Liver (tissue), 9 donors: Measurements from ENCODE around the gene MAPK11. TPM values are rescaled to one million over a fixed set of nuclear protein-coding genes. Genes with fewer than 3 reads are reported as not detected.

ENCODE experiments used
- DNase-seq: peaks from one replicate; pipeline ENCODE4 v3.0.0-alpha.2; 2017; ENCODE audit warnings: low spot score
- H3K27ac ChIP-seq, 2 donors: one replicate each; pipeline ENCODE4 v1.7.0; 2013; ENCODE audit warnings: inconsistent platforms in 2 of 2, low read length in 2 of 2, control low read depth in 1 of 2, low read depth in 1 of 2, mild to moderate bottlenecking in 1 of 2
- H3K27me3 ChIP-seq, 4 donors: one replicate each; pipeline versions ENCODE4 v1.6.1 to v1.7.0; 2013; ENCODE audit warnings: low read length in 3 of 4, inconsistent platforms in 1 of 4, mild to moderate bottlenecking in 1 of 4, moderate library complexity in 1 of 4; ENCODE audit not compliant: control insufficient read depth in 4 of 4, insufficient read depth in 4 of 4
- H3K36me3 ChIP-seq, 4 donors: one replicate each; pipeline versions ENCODE4 v1.6.1 to v1.7.0; 2013; ENCODE audit warnings: low read length in 3 of 4, mild to moderate bottlenecking in 3 of 4, low read depth in 1 of 4, moderate library complexity in 1 of 4; ENCODE audit not compliant: control insufficient read depth in 4 of 4, insufficient read depth in 3 of 4
- H3K4me1 ChIP-seq, 4 donors: one replicate each; pipeline versions ENCODE4 v1.6.1 to v1.7.0; 2013; ENCODE audit warnings: low read length in 3 of 4, mild to moderate bottlenecking in 3 of 4, moderate library complexity in 1 of 4; ENCODE audit not compliant: control insufficient read depth in 4 of 4, insufficient read depth in 4 of 4
- H3K4me3 ChIP-seq, 3 donors: one replicate each; pipeline versions ENCODE4 v1.6.1 to v1.7.0; 2013; ENCODE audit warnings: low read length in 3 of 3, control low read depth in 1 of 3, low read depth in 1 of 3, mild to moderate bottlenecking in 1 of 3
- H3K9ac ChIP-seq, 2 donors: one replicate each; pipeline ENCODE4 v1.7.0; 2013; ENCODE audit warnings: low read length in 2 of 2, mild to moderate bottlenecking in 2 of 2, moderate library complexity in 2 of 2, control low read depth in 1 of 2, low read depth in 1 of 2
- H3K9me3 ChIP-seq, 4 donors: one replicate each; pipeline versions ENCODE4 v1.6.1 to v1.7.0; 2013; ENCODE audit warnings: low read length in 3 of 4; ENCODE audit not compliant: control insufficient read depth in 4 of 4
- CTCF ChIP-seq: fragments of 150-350 bp; IDR thresholded peaks from 2 replicates; pipeline ENCODE4 v1.5.1; 2017; ENCODE audit warnings: improper control_type of control experiment, low read depth, low read length; ENCODE audit not compliant: missing input control
- EGR1 ChIP-seq, 2 donors: IDR thresholded peaks; 2 replicates each; pipeline ENCODE4 v1.6.1; 2016 to 2018; ENCODE audit warnings: antibody characterized with exemption in 2 of 2, low read depth in 2 of 2
- FOXA1 ChIP-seq: IDR thresholded peaks from 2 replicates; pipeline ENCODE4 v1.6.1; 2016; ENCODE audit warnings: antibody characterized with exemption
- FOXA2 ChIP-seq: IDR thresholded peaks from 2 replicates; pipeline ENCODE4 v1.6.1; 2016; ENCODE audit warnings: antibody characterized with exemption
- GABPA ChIP-seq, 2 donors: IDR thresholded peaks in 1 of 2; conservative IDR thresholded peaks in 1 of 2; 2 replicates each; pipeline ENCODE4 v1.6.1; 2016; ENCODE audit warnings: antibody characterized with exemption in 2 of 2, mild to moderate bottlenecking in 1 of 2, moderate library complexity in 1 of 2
- HNF4A ChIP-seq, 2 donors: conservative IDR thresholded peaks; 2 replicates each; pipeline ENCODE4 v1.6.1; 2016; ENCODE audit warnings: antibody characterized with exemption in 2 of 2, mild to moderate bottlenecking in 2 of 2
- HNF4G ChIP-seq: IDR thresholded peaks from 2 replicates; pipeline ENCODE4 v1.6.1; 2016; ENCODE audit warnings: antibody characterized with exemption
- JUND ChIP-seq, 2 donors: IDR thresholded peaks; 2 replicates each; pipeline ENCODE4 v1.6.1; 2016; ENCODE audit warnings: antibody characterized with exemption in 2 of 2
- NR2F2 ChIP-seq: IDR thresholded peaks from 2 replicates; pipeline ENCODE4 v1.6.1; 2016; ENCODE audit warnings: antibody characterized with exemption
- RAD21 ChIP-seq, 2 donors: IDR thresholded peaks; 2 replicates each; pipeline ENCODE4 v1.6.1; 2016; ENCODE audit warnings: antibody characterized with exemption in 2 of 2, mild to moderate bottlenecking in 2 of 2
- RXRA ChIP-seq, 2 donors: IDR thresholded peaks; 2 replicates each; pipeline ENCODE4 v1.6.1; 2017 to 2018; ENCODE audit warnings: antibody characterized with exemption in 2 of 2, mild to moderate bottlenecking in 1 of 2
- SP1 ChIP-seq: IDR thresholded peaks from 2 replicates; pipeline ENCODE4 v1.6.1; 2018; ENCODE audit warnings: antibody characterized with exemption, mild to moderate bottlenecking
- TAF1 ChIP-seq: conservative IDR thresholded peaks from 2 replicates; pipeline ENCODE4 v1.6.1; 2016; ENCODE audit warnings: antibody characterized with exemption, mild to moderate bottlenecking
- YY1 ChIP-seq: IDR thresholded peaks from 2 replicates; pipeline ENCODE4 v1.6.1; 2016; ENCODE audit warnings: antibody characterized with exemption, mild to moderate bottlenecking
- WGBS: extraction: QIAGEN DNeasy Blood & Tissue Kit; methylation state at CpG from one replicate; pipeline ENCODE4 v1.1.7; 2013; 5-methylcytosine and 5-hydroxymethylcytosine counted together
- polyA plus RNA-seq, 2 donors: library from polyadenylated mRNA; stranded (reverse) in 1 of 2; unstranded in 1 of 2; fragments of 200-250 nt in 1 of 2; fragments of >200 nt in 1 of 2; fragmentation: Nextera tagmentation in 1 of 2; extraction: Ambion mirVana in 1 of 2; gene quantifications; one replicate each; pipeline versions ENCODE4 v1.2.1 to v1.2.3, GENCODE V29; 2013 to 2015
- total RNA-seq, 2 donors: library from RNA; depleted of rRNA; stranded (reverse); fragments of >200 nt; gene quantifications; one replicate each; pipeline ENCODE4 v1.2.3, GENCODE V29; 2014
- TF ChIP-seq, protein P1 (sequence below): IDR thresholded peaks from 2 replicates; pipeline ENCODE4 v1.6.1; 2016; ENCODE audit warnings: antibody characterized with exemption
- TF ChIP-seq, protein P2 (sequence below): IDR thresholded peaks from 2 replicates; pipeline ENCODE4 v1.6.1; 2016; ENCODE audit warnings: antibody characterized with exemption, mild to moderate bottlenecking
- TF ChIP-seq, protein P3 (sequence below): IDR thresholded peaks from 2 replicates; pipeline ENCODE4 v1.6.1; 2016; ENCODE audit warnings: antibody characterized with exemption
- TF ChIP-seq, protein P4 (sequence below): IDR thresholded peaks from 2 replicates; pipeline ENCODE4 v1.6.1; 2016; ENCODE audit warnings: antibody characterized with exemption
- donor health status: healthy.
- donor health status: healthy.
- donor health status: healthy.
- donor health status: healthy.
- donor health status: healthy.

MAPK11 gene
- total and polyA plus RNA-seq, 4 donors, result 0.65 to 2.0 (median 1.0) TPM

DNA sequence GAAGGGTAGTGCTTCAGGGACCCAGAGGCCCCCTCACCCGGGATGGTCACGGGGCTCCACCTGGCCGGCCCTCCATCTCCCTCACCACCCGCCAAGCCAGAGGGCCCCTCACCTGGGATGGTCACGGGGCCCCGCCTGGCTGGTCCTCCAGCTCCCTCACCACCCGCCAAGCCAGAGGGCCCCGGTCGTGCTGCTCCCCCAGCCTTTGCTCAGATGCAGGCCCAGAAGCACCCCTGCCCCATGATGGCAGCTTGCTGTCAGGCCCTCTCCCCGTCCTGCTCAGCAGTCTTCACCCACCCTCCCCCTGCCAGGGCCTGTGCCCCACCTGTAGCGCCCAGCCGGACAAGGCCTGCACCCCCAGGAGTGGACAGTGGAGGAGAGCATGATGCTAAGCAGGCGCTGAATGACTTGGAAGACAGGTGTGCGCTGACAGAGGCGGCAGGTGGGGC, 49.3 kb upstream of the MAPK11 start:
- H3K9ac ChIP-seq, result no peak overlapping the region
- H3K4me3 ChIP-seq, result no peak overlapping the region
- H3K27me3 ChIP-seq, result no peaks in the 10 kb centered on the region
- H3K4me1 ChIP-seq, result no peaks in the 10 kb centered on the region
- H3K36me3 ChIP-seq, result no peaks in the 10 kb centered on the region
- no peaks in the 10 kb centered on the region for H3K9me3 ChIP-seq
- no peak for DNase-seq
- no peak overlapping the region for H3K27ac ChIP-seq
- no peak for TF ChIP-seq HNF4G
- TF ChIP-seq HNF4A (conservative IDR thresholded peaks at IDR 0.05), result no peak
- no peak for TF ChIP-seq RAD21 (IDR thresholded peaks at IDR 0.05)
- TF ChIP-seq, protein P1, sequence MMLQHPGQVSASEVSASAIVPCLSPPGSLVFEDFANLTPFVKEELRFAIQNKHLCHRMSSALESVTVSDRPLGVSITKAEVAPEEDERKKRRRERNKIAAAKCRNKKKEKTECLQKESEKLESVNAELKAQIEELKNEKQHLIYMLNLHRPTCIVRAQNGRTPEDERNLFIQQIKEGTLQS, result no peak
- no peak for TF ChIP-seq JUND (IDR thresholded peaks at IDR 0.05)
- no peak for TF ChIP-seq NR2F2
- TF ChIP-seq YY1, result no peak
- TF ChIP-seq, protein P2, sequence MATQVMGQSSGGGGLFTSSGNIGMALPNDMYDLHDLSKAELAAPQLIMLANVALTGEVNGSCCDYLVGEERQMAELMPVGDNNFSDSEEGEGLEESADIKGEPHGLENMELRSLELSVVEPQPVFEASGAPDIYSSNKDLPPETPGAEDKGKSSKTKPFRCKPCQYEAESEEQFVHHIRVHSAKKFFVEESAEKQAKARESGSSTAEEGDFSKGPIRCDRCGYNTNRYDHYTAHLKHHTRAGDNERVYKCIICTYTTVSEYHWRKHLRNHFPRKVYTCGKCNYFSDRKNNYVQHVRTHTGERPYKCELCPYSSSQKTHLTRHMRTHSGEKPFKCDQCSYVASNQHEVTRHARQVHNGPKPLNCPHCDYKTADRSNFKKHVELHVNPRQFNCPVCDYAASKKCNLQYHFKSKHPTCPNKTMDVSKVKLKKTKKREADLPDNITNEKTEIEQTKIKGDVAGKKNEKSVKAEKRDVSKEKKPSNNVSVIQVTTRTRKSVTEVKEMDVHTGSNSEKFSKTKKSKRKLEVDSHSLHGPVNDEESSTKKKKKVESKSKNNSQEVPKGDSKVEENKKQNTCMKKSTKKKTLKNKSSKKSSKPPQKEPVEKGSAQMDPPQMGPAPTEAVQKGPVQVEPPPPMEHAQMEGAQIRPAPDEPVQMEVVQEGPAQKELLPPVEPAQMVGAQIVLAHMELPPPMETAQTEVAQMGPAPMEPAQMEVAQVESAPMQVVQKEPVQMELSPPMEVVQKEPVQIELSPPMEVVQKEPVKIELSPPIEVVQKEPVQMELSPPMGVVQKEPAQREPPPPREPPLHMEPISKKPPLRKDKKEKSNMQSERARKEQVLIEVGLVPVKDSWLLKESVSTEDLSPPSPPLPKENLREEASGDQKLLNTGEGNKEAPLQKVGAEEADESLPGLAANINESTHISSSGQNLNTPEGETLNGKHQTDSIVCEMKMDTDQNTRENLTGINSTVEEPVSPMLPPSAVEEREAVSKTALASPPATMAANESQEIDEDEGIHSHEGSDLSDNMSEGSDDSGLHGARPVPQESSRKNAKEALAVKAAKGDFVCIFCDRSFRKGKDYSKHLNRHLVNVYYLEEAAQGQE, result no peak
- no peak for TF ChIP-seq FOXA2
- TF ChIP-seq, protein P3, sequence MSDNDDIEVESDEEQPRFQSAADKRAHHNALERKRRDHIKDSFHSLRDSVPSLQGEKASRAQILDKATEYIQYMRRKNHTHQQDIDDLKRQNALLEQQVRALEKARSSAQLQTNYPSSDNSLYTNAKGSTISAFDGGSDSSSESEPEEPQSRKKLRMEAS, result no peak
- no peak for TF ChIP-seq TAF1
- TF ChIP-seq SP1, result no peak
- no peak for TF ChIP-seq RXRA (IDR thresholded peaks at IDR 0.05)
- no peak for TF ChIP-seq GABPA (IDR thresholded peaks at IDR 0.05 in 1 of 2, conservative IDR thresholded peaks at IDR 0.05 in 1 of 2)
- no peak for TF ChIP-seq EGR1 (IDR thresholded peaks at IDR 0.05; ENCODE audit: low read depth in 2 of 2)
- no peak for TF ChIP-seq CTCF
- no peak for TF ChIP-seq FOXA1
- TF ChIP-seq, protein P4, sequence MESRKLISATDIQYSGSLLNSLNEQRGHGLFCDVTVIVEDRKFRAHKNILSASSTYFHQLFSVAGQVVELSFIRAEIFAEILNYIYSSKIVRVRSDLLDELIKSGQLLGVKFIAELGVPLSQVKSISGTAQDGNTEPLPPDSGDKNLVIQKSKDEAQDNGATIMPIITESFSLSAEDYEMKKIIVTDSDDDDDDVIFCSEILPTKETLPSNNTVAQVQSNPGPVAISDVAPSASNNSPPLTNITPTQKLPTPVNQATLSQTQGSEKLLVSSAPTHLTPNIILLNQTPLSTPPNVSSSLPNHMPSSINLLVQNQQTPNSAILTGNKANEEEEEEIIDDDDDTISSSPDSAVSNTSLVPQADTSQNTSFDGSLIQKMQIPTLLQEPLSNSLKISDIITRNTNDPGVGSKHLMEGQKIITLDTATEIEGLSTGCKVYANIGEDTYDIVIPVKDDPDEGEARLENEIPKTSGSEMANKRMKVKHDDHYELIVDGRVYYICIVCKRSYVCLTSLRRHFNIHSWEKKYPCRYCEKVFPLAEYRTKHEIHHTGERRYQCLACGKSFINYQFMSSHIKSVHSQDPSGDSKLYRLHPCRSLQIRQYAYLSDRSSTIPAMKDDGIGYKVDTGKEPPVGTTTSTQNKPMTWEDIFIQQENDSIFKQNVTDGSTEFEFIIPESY, result no peak
- WGBS, result 93% methylated on average over 15 of the region's 15 CpGs
